ENCODE measurements around the gene ZSWIM3. TPM values are rescaled to one million over a fixed set of nuclear protein-coding genes. Genes with fewer than 3 reads are reported as not detected.

The ZSWIM3 gene
- polyA plus RNA-seq, 1 donor from 2014 or later = 14.3 TPM

- Histone ChIP-seq H3K27ac (ENCODE audit: low read length) (no peak overlapping the region), H3K4me3 (ENCODE audit: low read length) (no peak overlapping the region), H3K79me2 (replicated peaks; ENCODE audit: insufficient read depth, low read length) (no peaks in the 10 kb centered on the region), H2AFZ (ENCODE audit: low read depth, low read length) (no peak overlapping the region), H3F3A (ENCODE audit: insufficient read depth, low read length, poor library complexity, severe bottlenecking) (no peaks in the 10 kb centered on the region), H4K20me1 (ENCODE audit: insufficient read depth) (no peaks in the 10 kb centered on the region), H3K27me3 (ENCODE audit: insufficient read depth, low read depth, low read length) (no peaks in the 10 kb centered on the region), H3K9me3 (ENCODE audit: low read length) (no peaks in the 10 kb centered on the region), H3K9me2 (ENCODE audit: insufficient read depth, low read length) (no peaks in the 10 kb centered on the region), H3K36me3 (ENCODE audit: insufficient read depth, low read length) (no peaks in the 10 kb centered on the region), H3K9ac (ENCODE audit: low read length) (no peak overlapping the region), H3K4me2 (ENCODE audit: low read length) (no peak overlapping the region)
- no peak for TF ChIP-seq REST (IDR thresholded peaks at IDR 0.05; ENCODE audit: borderline replicate concordance)
- TF ChIP-seq POLR2AphosphoS5 (IDR thresholded peaks at IDR 0.05) = no peak
- no peak for TF ChIP-seq SMC3 (conservative IDR thresholded peaks at IDR 0.05; ENCODE audit: poor library complexity)
- TF ChIP-seq TAF1 (IDR thresholded peaks at IDR 0.05; ENCODE audit: low read depth) = no peak
- no peak for TF ChIP-seq RAD21 (conservative IDR thresholded peaks at IDR 0.05)
- no peak for TF ChIP-seq EP300 (conservative IDR thresholded peaks at IDR 0.05; ENCODE audit: poor library complexity, severe bottlenecking)
- no peak for TF ChIP-seq MXI1 (conservative IDR thresholded peaks at IDR 0.05; ENCODE audit: poor library complexity, severe bottlenecking)
- no peak for TF ChIP-seq EZH2 (IDR thresholded peaks at IDR 0.05; ENCODE audit: borderline replicate concordance, insufficient read depth, low read length, poor library complexity, severe bottlenecking)
- TF ChIP-seq CTCF (IDR thresholded peaks at IDR 0.05; ENCODE audit: poor library complexity, severe bottlenecking) = no peak
Measured at GRCh38 chr20:45819466-45819865, 37.9 kb upstream of the ZSWIM3 start.

- H3K9ac ChIP-seq (ENCODE audit: low read length) = no peak overlapping the region
- no peaks in the 10 kb centered on the region for H3K36me3 ChIP-seq (ENCODE audit: insufficient read depth, low read length)
- no peak overlapping the region for H3K4me2 ChIP-seq (ENCODE audit: low read length)
Measured at GRCh38 chr20:45821947-45822346, 35.5 kb upstream of the ZSWIM3 start.

More at GRCh38 chr20:45821947-45822346, 35.5 kb upstream of the ZSWIM3 start:
- Histone ChIP-seq H2AFZ (ENCODE audit: low read depth, low read length) (no peak overlapping the region), H3K9me2 (ENCODE audit: insufficient read depth, low read length) (no peaks in the 10 kb centered on the region), H3F3A (ENCODE audit: insufficient read depth, low read length, poor library complexity, severe bottlenecking) (no peaks in the 10 kb centered on the region), H4K20me1 (ENCODE audit: insufficient read depth) (no peaks in the 10 kb centered on the region), H3K79me2 (replicated peaks; ENCODE audit: insufficient read depth, low read length) (no peaks in the 10 kb centered on the region), H3K27ac (ENCODE audit: low read length) (no peak overlapping the region), H3K27me3 (ENCODE audit: insufficient read depth, low read depth, low read length) (no peaks in the 10 kb centered on the region), H3K4me3 (ENCODE audit: low read length) (no peak overlapping the region), H3K9me3 (ENCODE audit: low read length) (no peaks in the 10 kb centered on the region)
- no peak for TF ChIP-seq MXI1 (conservative IDR thresholded peaks at IDR 0.05; ENCODE audit: poor library complexity, severe bottlenecking)
- no peak for TF ChIP-seq TAF1 (IDR thresholded peaks at IDR 0.05; ENCODE audit: low read depth)
- TF ChIP-seq REST (IDR thresholded peaks at IDR 0.05; ENCODE audit: borderline replicate concordance) = no peak
- TF ChIP-seq EZH2 (IDR thresholded peaks at IDR 0.05; ENCODE audit: borderline replicate concordance, insufficient read depth, low read length, poor library complexity, severe bottlenecking) = no peak
- TF ChIP-seq RAD21 (conservative IDR thresholded peaks at IDR 0.05) = no peak
- no peak for TF ChIP-seq CTCF (IDR thresholded peaks at IDR 0.05; ENCODE audit: poor library complexity, severe bottlenecking)
- no peak for TF ChIP-seq POLR2AphosphoS5 (IDR thresholded peaks at IDR 0.05)
- TF ChIP-seq EP300 (conservative IDR thresholded peaks at IDR 0.05; ENCODE audit: poor library complexity, severe bottlenecking) = no peak
- no peak for TF ChIP-seq SMC3 (conservative IDR thresholded peaks at IDR 0.05; ENCODE audit: poor library complexity)

All from neural cell (in vitro differentiated cells).